ENCODE measurements around the gene G2E3.

- TF ChIP-seq CTCF (IDR thresholded peaks at IDR 0.05 in 4 of 5, conservative IDR thresholded peaks at IDR 0.05 in 1 of 5) (no peak), POLR2A (IDR thresholded peaks at IDR 0.05) (no peak)
Observed at GRCh38 chr14:30559638-30560091, 707 bp downstream of the G2E3 start.

Data from gastrocnemius medialis (tissue), 4 donors.